A549 (cell line): Measurements from ENCODE around the gene CITED4. TPM values are rescaled to one million over a fixed set of nuclear protein-coding genes. Genes with fewer than 3 reads are reported as not detected.

Experiments used
- ATAC-seq, 2 experiments: fragments of 200-7000 bp in 1 of 2; fragments of >200 bp in 1 of 2; cut with Nextera tagmentation in 1 of 2; cut with Tn5 transposase in 1 of 2; 3 replicates each; pipeline versions ENCODE4 v1.8.0 to v1.9.1; 2018 to 2020; ENCODE audit warnings: mild to moderate bottlenecking in 1 of 2, moderate library complexity in 1 of 2
- CTCF ChIA-PET: fragments of 300-600 bp; sonication (Branson Sonifier 250); formaldehyde crosslinking; extraction: SDS; loops from one replicate; lab custom pipeline; 2021; ENCODE audit warnings: antibody characterized with exemption, inconsistent platforms; lab: Yijun Ruan, JAX
- POLR2A ChIA-PET: fragments of 350-600 bp; formaldehyde crosslinking; extraction: SDS; loops from one replicate; lab custom pipeline; 2021; ENCODE audit warnings: antibody characterized with exemption, inconsistent platforms; lab: Yijun Ruan, JAX
- DNase-seq, 2 experiments: peaks; one replicate each; pipeline versions ENCODE4 v3.0.0 to v3.0.0-alpha.2; 2011 to 2016; ENCODE audit warnings: low read depth in 1 of 2, low spot score in 1 of 2
- FAIRE-seq: peaks from 2 replicates; lab custom pipeline; 2011; peaks lifted over from hg19 to GRCh38; lab: Jason Lieb, UNC
- H3K27ac ChIP-seq, 2 experiments: fragments of >200 bp; sonication (Bioruptor Twin); formaldehyde crosslinking; 3 replicates each; pipeline ENCODE4 v1.5.1; 2016 to 2017
- H3K4me1 ChIP-seq: fragments of >200 bp; sonication (Bioruptor Twin); formaldehyde crosslinking; 3 replicates; pipeline ENCODE4 v1.6.1; 2016
- H3K4me2 ChIP-seq: fragments of >200 bp; sonication (Bioruptor Twin); formaldehyde crosslinking; 3 replicates; pipeline ENCODE4 v1.6.1; 2016
- H3K4me3 ChIP-seq: fragments of >200 bp; sonication (Bioruptor Twin); formaldehyde crosslinking; 3 replicates; pipeline ENCODE4 v1.5.1; 2016
- H3K9me3 ChIP-seq: fragments of >200 bp; sonication (Bioruptor Twin); formaldehyde crosslinking; 3 replicates; pipeline ENCODE4 v1.6.1; 2016
- BHLHE40 ChIP-seq: IDR thresholded peaks from 2 replicates; pipeline ENCODE4 v1.6.1; 2012; ENCODE audit warnings: low read depth, low read length, inconsistent platforms
- CBX2 ChIP-seq: fragments of 200-600 bp; sonication (generic); IDR thresholded peaks from 2 replicates; pipeline ENCODE4 v1.6.1; 2016; ENCODE audit warnings: low read depth, mild to moderate bottlenecking, borderline replicate concordance
- CHD4 ChIP-seq: fragments of 200-600 bp; sonication (generic); IDR thresholded peaks from 2 replicates; pipeline ENCODE4 v1.6.1; 2016; ENCODE audit warnings: antibody characterized with exemption, mild to moderate bottlenecking, borderline replicate concordance
- EHF ChIP-seq: fragments of 250-450 bp; sonication (Bioruptor Pico); IDR thresholded peaks from 2 replicates; pipeline ENCODE4 v1.5.0; 2020; ENCODE audit warnings: mild to moderate bottlenecking
- ELK1 ChIP-seq: fragments of 150-350 bp; IDR thresholded peaks from 2 replicates; pipeline ENCODE4 v1.6.1; 2014; ENCODE audit warnings: low read depth, mild to moderate bottlenecking, low read length
- FOSL2 ChIP-seq, 2 experiments: fragments of 450-650 bp in 1 of 2; fragments of >200 bp in 1 of 2; sonication (Bioruptor Twin) in 1 of 2; formaldehyde crosslinking; IDR thresholded peaks; 2 replicates each; pipeline versions ENCODE4 v1.5.0 to v1.6.1; 2016 to 2020; ENCODE audit warnings: mild to moderate bottlenecking in 1 of 2, moderate library complexity in 1 of 2
- GATA3 ChIP-seq: IDR thresholded peaks from 2 replicates; pipeline ENCODE4 v1.6.1; 2012; ENCODE audit warnings: borderline replicate concordance
- HMGXB4 ChIP-seq: fragments of 250-450 bp; sonication (Bioruptor Pico); IDR thresholded peaks from 2 replicates; pipeline ENCODE4 v1.5.0; 2021; ENCODE audit warnings: mild to moderate bottlenecking, moderate library complexity, borderline replicate concordance
- HOXA7 ChIP-seq: fragments of 250-450 bp; sonication (Bioruptor Pico); IDR thresholded peaks from 2 replicates; pipeline ENCODE4 v1.5.0; 2020; ENCODE audit warnings: mild to moderate bottlenecking, moderate library complexity
- HOXB5 ChIP-seq: fragments of 250-450 bp; sonication (Bioruptor Pico); IDR thresholded peaks from 2 replicates; pipeline ENCODE4 v1.5.0; 2020; ENCODE audit warnings: mild to moderate bottlenecking, moderate library complexity
- KDM1A ChIP-seq: fragments of 200-600 bp; sonication (generic); IDR thresholded peaks from 2 replicates; pipeline ENCODE4 v1.6.1; 2016; ENCODE audit warnings: low read depth, mild to moderate bottlenecking
- MAFK ChIP-seq: fragments of 450-650 bp; IDR thresholded peaks from 2 replicates; pipeline ENCODE4 v1.6.1; 2014; ENCODE audit not compliant: partially characterized antibody
- NPAS2 ChIP-seq: fragments of 250-450 bp; sonication (Bioruptor Pico); IDR thresholded peaks from 2 replicates; pipeline ENCODE4 v1.8.0; 2022; ENCODE audit warnings: mild to moderate bottlenecking, moderate library complexity, borderline replicate concordance
- PBX3 ChIP-seq: IDR thresholded peaks from 2 replicates; pipeline ENCODE4 v1.6.1; 2012
- POLR2AphosphoS2 ChIP-seq: conservative IDR thresholded peaks from 2 replicates; pipeline ENCODE4 v1.6.1; 2012; ENCODE audit warnings: low read length, improper control_type of control experiment, inconsistent platforms
- RARB ChIP-seq: fragments of 250-450 bp; sonication (Bioruptor Pico); IDR thresholded peaks from 2 replicates; pipeline ENCODE4 v1.8.0; 2021; ENCODE audit warnings: mild to moderate bottlenecking, moderate library complexity
- RNF2 ChIP-seq: fragments of 200-600 bp; sonication (generic); IDR thresholded peaks from 2 replicates; pipeline ENCODE4 v1.6.1; 2016; ENCODE audit warnings: low read depth, mild to moderate bottlenecking, antibody characterized with exemption, moderate library complexity, borderline replicate concordance
- USF2 ChIP-seq: fragments of 450-650 bp; IDR thresholded peaks from 2 replicates; pipeline ENCODE4 v1.6.1; 2014; ENCODE audit warnings: antibody characterized with exemption
- WGBS: methylation state at CpG from one replicate; pipeline ENCODE4 v1.1.6; 2017; ENCODE audit errors: missing lambda C conversion rate; 5-methylcytosine and 5-hydroxymethylcytosine counted together
- polyA plus RNA-seq, 4 experiments: library from polyadenylated mRNA; depleted of rRNA in 3 of 4; stranded (reverse); fragments of >200 nt; fragmentation: RNase III in 1 of 4; extraction: RNeasy Plus Mini Kit Qiagen cat#74134 plus additional on column Dnase treatment in 1 of 4; gene quantifications; 2 replicates in 3 of 4; 3 replicates in 1 of 4; pipeline ENCODE4 v1.2.3, GENCODE V29; 2011 to 2017

CITED4 gene
- polyA plus RNA-seq, 2 of the 4 experiments (the other 2 are of a cell fraction) = 7.1 to 32.2 TPM

GRCh38 chr1:40820911-40821693 lies 41.1 kb downstream of the CITED4 start:
- CTCF ChIA-PET = interaction anchor here (1.3 to 1.6 kb wide), 2 partner anchors 10 to 30 kb away, joined by 3 to 4 read pairs; no protein-coding TSS in a partner anchor

GRCh38 chr1:40820251-40820797 lies 41.8 kb downstream of the CITED4 start:
- ChIA-PET CTCF (interaction anchor here (1.3 to 1.6 kb wide), 2 partner anchors 10 to 31 kb away, joined by 3 to 4 read pairs; no protein-coding TSS in a partner anchor), POLR2A (no interaction called here)
- Histone ChIP-seq H3K4me1 (peaks cover 16% of the 10 kb centered on the region), H3K9me3 (no peaks in the 10 kb centered on the region), H3K4me2 (no peak overlapping the region), H3K27ac (no peak overlapping the region), H3K4me3 (no peak overlapping the region)
- 100% methylated on average over 1 of the region's 3 CpGs for WGBS
- no peak for TF ChIP-seq MAFK
- no peak for TF ChIP-seq KDM1A
- no peak for TF ChIP-seq HOXA7 (CRISPR knock-in tag)
- TF ChIP-seq NPAS2 (CRISPR knock-in tag) = no peak
- TF ChIP-seq RNF2 = no peak
- no peak for TF ChIP-seq POLR2AphosphoS2
- no peak for TF ChIP-seq GATA3
- TF ChIP-seq BHLHE40 = no peak
- no peak for TF ChIP-seq HOXB5
- TF ChIP-seq RARB (CRISPR knock-in tag) = no peak
- no peak for TF ChIP-seq FOSL2 (IDR thresholded peaks at IDR 0.05)
- no peak for TF ChIP-seq FOSL2 (CRISPR knock-in tag; IDR thresholded peaks at IDR 0.05)
- TF ChIP-seq CHD4 = no peak
- no peak for TF ChIP-seq ELK1
- no peak for TF ChIP-seq CBX2
- DNase-seq (peak in 1 of 2 experiments; percentile 15), ATAC-seq (peak in 1 of 2 experiments; percentile 51; a peak in 3 of 6 replicates), FAIRE-seq (no peak)

More at GRCh38 chr1:40820911-40821693, 41.1 kb downstream of the CITED4 start:
- no peak for ATAC-seq
- Histone ChIP-seq H3K4me2 (no peak overlapping the region), H3K9me3 (no peaks in the 10 kb centered on the region), H3K27ac (no peak overlapping the region; a peak in 1 of 6 replicates), H3K4me1 (peaks cover 22% of the 10 kb centered on the region), H3K4me3 (no peak overlapping the region)
- DNase-seq = no peak
- TF ChIP-seq PBX3 (no peak), POLR2AphosphoS2 (no peak), HMGXB4 (CRISPR knock-in tag) (no peak), EHF (CRISPR knock-in tag) (no peak), KDM1A (no peak), GATA3 (no peak), USF2 (no peak)
- no peak for FAIRE-seq
- POLR2A ChIA-PET = no interaction called here
- WGBS = 56% methylated on average over 5 of the region's 6 CpGs
